Mesenchymal stem cell (in vitro differentiated cells and primary cell): ENCODE data around the gene VWA5A.

Experiments used
- DNase-seq: peaks from one replicate; pipeline ENCODE4 v3.0.0-alpha.2; 2013
- H2AFZ ChIP-seq: one replicate; pipeline ENCODE4 v1.6.1; 2013; ENCODE audit warnings: low read depth, mild to moderate bottlenecking, control low read depth, inconsistent platforms, low read length, moderate library complexity
- H2AK5ac ChIP-seq: 2 replicates; pipeline ENCODE4 v1.6.1; 2013; ENCODE audit warnings: low read length, moderate library complexity, mild to moderate bottlenecking, inconsistent platforms; ENCODE audit not compliant: severe bottlenecking
- H2BK120ac ChIP-seq: one replicate; pipeline ENCODE4 v1.6.1; 2013; ENCODE audit warnings: low read depth, mild to moderate bottlenecking, inconsistent platforms, low read length, moderate library complexity
- H2BK12ac ChIP-seq, 2 experiments: one replicate each; pipeline ENCODE4 v1.6.1; 2013; ENCODE audit warnings: inconsistent platforms in 2 of 2, low read length in 2 of 2, mild to moderate bottlenecking in 2 of 2, moderate library complexity in 2 of 2, control low read depth in 1 of 2
- H2BK15ac ChIP-seq: one replicate; pipeline ENCODE4 v1.6.1; 2013; ENCODE audit warnings: mild to moderate bottlenecking, low read depth, inconsistent platforms; ENCODE audit not compliant: poor library complexity, severe bottlenecking
- H2BK5ac ChIP-seq: 2 replicates; pipeline ENCODE4 v1.6.1; 2013; ENCODE audit warnings: low read depth, mild to moderate bottlenecking, low read length, control low read depth, inconsistent platforms; ENCODE audit not compliant: poor library complexity, severe bottlenecking
- H3K14ac ChIP-seq, 2 experiments: one replicate each; pipeline ENCODE4 v1.6.1; 2013; ENCODE audit warnings: inconsistent platforms in 2 of 2, low read length in 2 of 2, control low read depth in 1 of 2, mild to moderate bottlenecking in 1 of 2, moderate library complexity in 1 of 2
- H3K18ac ChIP-seq, 2 experiments: one replicate each; pipeline ENCODE4 v1.6.1; 2013; ENCODE audit warnings: inconsistent platforms in 2 of 2, low read length in 2 of 2, control low read depth in 1 of 2, low read depth in 1 of 2, mild to moderate bottlenecking in 1 of 2
- H3K23ac ChIP-seq, 2 experiments: one replicate each; pipeline ENCODE4 v1.6.1; 2013; ENCODE audit warnings: inconsistent platforms in 2 of 2, low read length in 2 of 2, mild to moderate bottlenecking in 2 of 2, moderate library complexity in 2 of 2, control low read depth in 1 of 2
- H3K27ac ChIP-seq: 2 replicates; pipeline ENCODE4 v1.5.1; 2013; ENCODE audit warnings: mild to moderate bottlenecking, moderate library complexity, low read length, control low read depth, inconsistent platforms; ENCODE audit not compliant: poor library complexity, severe bottlenecking
- H3K27me3 ChIP-seq, 2 experiments: 2 replicates each; pipeline versions ENCODE4 v1.6.1 to v1.7.0; 2013; ENCODE audit warnings: low read length in 2 of 2, mild to moderate bottlenecking in 2 of 2, moderate library complexity in 2 of 2, control low read depth in 1 of 2, inconsistent platforms in 1 of 2; ENCODE audit not compliant: control insufficient read depth in 1 of 2, insufficient read depth in 1 of 2
- H3K36me3 ChIP-seq, 2 experiments: 2 replicates each; pipeline versions ENCODE4 v1.6.1 to v1.7.0; 2013; ENCODE audit warnings: low read length in 2 of 2, control low read depth in 1 of 2, inconsistent platforms in 1 of 2, low read depth in 1 of 2, mild to moderate bottlenecking in 1 of 2; ENCODE audit not compliant: insufficient read depth in 2 of 2, control insufficient read depth in 1 of 2
- H3K4ac ChIP-seq, 2 experiments: one replicate each; pipeline ENCODE4 v1.6.1; 2013; ENCODE audit warnings: inconsistent platforms in 2 of 2, low read length in 2 of 2, mild to moderate bottlenecking in 2 of 2, moderate library complexity in 2 of 2, control low read depth in 1 of 2, low read depth in 1 of 2
- H3K4me1 ChIP-seq: 2 replicates; pipeline ENCODE4 v1.6.1; 2013; ENCODE audit warnings: low read depth, low read length, control low read depth; ENCODE audit not compliant: control insufficient read depth, insufficient read depth
- H3K4me2 ChIP-seq: 2 replicates; pipeline ENCODE4 v1.6.1; 2013; ENCODE audit warnings: low read length, mild to moderate bottlenecking, inconsistent platforms; ENCODE audit not compliant: poor library complexity, severe bottlenecking
- H3K4me3 ChIP-seq, 2 experiments: 2 replicates each; pipeline versions ENCODE4 v1.5.1 to v1.7.0; 2013; ENCODE audit warnings: low read length in 2 of 2, mild to moderate bottlenecking in 2 of 2, control low read depth in 1 of 2, low read depth in 1 of 2; ENCODE audit not compliant: insufficient read depth in 1 of 2
- H3K79me1 ChIP-seq: replicated peaks from 2 replicates; pipeline ENCODE4 v1.6.1; 2013; ENCODE audit warnings: mild to moderate bottlenecking, control low read depth, low read length, inconsistent platforms; ENCODE audit not compliant: poor library complexity, severe bottlenecking
- H3K9ac ChIP-seq: 2 replicates; pipeline ENCODE4 v1.7.0; 2013; ENCODE audit warnings: mild to moderate bottlenecking, low read length, moderate library complexity
- H3K9me3 ChIP-seq: 2 replicates; pipeline ENCODE4 v1.7.0; 2013; ENCODE audit warnings: mild to moderate bottlenecking, low read length; ENCODE audit not compliant: control insufficient read depth
- H4K8ac ChIP-seq: one replicate; pipeline ENCODE4 v1.6.1; 2013; ENCODE audit warnings: inconsistent platforms, mild to moderate bottlenecking, low read length, moderate library complexity
- H4K91ac ChIP-seq: one replicate; pipeline ENCODE4 v1.6.1; 2013; ENCODE audit warnings: mild to moderate bottlenecking, low read length, inconsistent platforms
- WGBS: methylation state at CpG from one replicate; pipeline ENCODE4 v1.1.7; 2013; ENCODE audit warnings: mixed read lengths; 5-methylcytosine and 5-hydroxymethylcytosine counted together

VWA5A gene

GRCh38 chr11:124170801-124171586 lies 55.7 kb downstream of the VWA5A start:
- no peak overlapping the region for H3K4me3 ChIP-seq
- H3K36me3 ChIP-seq, result no peaks in the 10 kb centered on the region
- no peak overlapping the region for H3K14ac ChIP-seq
- no peak overlapping the region for H2AK5ac ChIP-seq
- H2BK15ac ChIP-seq, result no peak overlapping the region
- no peak overlapping the region for H3K9ac ChIP-seq
- WGBS, result 98% methylated on average over 35 of the region's 40 CpGs
- H3K9me3 ChIP-seq, result no peaks in the 10 kb centered on the region
- H4K8ac ChIP-seq, result no peak overlapping the region
- no peak overlapping the region for H2BK5ac ChIP-seq
- no peaks in the 10 kb centered on the region for H3K79me1 ChIP-seq
- H3K18ac ChIP-seq, result no peak overlapping the region
- DNase-seq, result no peak
- H2BK120ac ChIP-seq, result no peak overlapping the region
- no peak overlapping the region for H2AFZ ChIP-seq
- no peak overlapping the region for H3K4me2 ChIP-seq
- no peak overlapping the region for H4K91ac ChIP-seq
- H2BK12ac ChIP-seq, result no peak overlapping the region
- H3K27ac ChIP-seq, result no peak overlapping the region
- H3K27me3 ChIP-seq, result no peaks in the 10 kb centered on the region
- no peak overlapping the region for H3K4ac ChIP-seq
- H3K4me1 ChIP-seq, result no peaks in the 10 kb centered on the region
- no peak overlapping the region for H3K23ac ChIP-seq

GRCh38 chr11:124172101-124172500 lies 56.9 kb downstream of the VWA5A start:
- Histone ChIP-seq H4K8ac (no peak overlapping the region), H3K79me1 (no peaks in the 10 kb centered on the region), H2BK120ac (no peak overlapping the region), H3K4me2 (no peak overlapping the region), H2BK15ac (no peak overlapping the region), H4K91ac (no peak overlapping the region), H3K27me3 (no peaks in the 10 kb centered on the region), H3K9me3 (no peaks in the 10 kb centered on the region), H3K4ac (no peak overlapping the region), H3K23ac (no peak overlapping the region), H2AK5ac (no peak overlapping the region), H3K36me3 (no peaks in the 10 kb centered on the region), H2BK5ac (no peak overlapping the region), H3K27ac (no peak overlapping the region), H3K18ac (no peak overlapping the region), H3K4me1 (no peaks in the 10 kb centered on the region), H2AFZ (no peak overlapping the region), H3K9ac (no peak overlapping the region), H3K14ac (no peak overlapping the region), H3K4me3 (no peak overlapping the region), H2BK12ac (no peak overlapping the region)
- WGBS, result 80% methylated on average over 3 of the region's 6 CpGs
- DNase-seq, result no peak

GRCh38 chr11:124172599-124172998 lies 57.3 kb downstream of the VWA5A start:
- Histone ChIP-seq H3K4me2 (no peak overlapping the region), H3K9me3 (no peaks in the 10 kb centered on the region), H3K18ac (no peak overlapping the region), H2BK12ac (no peak overlapping the region), H3K4me1 (no peaks in the 10 kb centered on the region), H3K36me3 (no peaks in the 10 kb centered on the region), H3K23ac (no peak overlapping the region), H2AK5ac (no peak overlapping the region), H3K9ac (no peak overlapping the region), H3K27ac (no peak overlapping the region), H2BK120ac (no peak overlapping the region), H3K4me3 (no peak overlapping the region), H2BK5ac (no peak overlapping the region), H2AFZ (no peak overlapping the region), H3K27me3 (no peaks in the 10 kb centered on the region), H4K8ac (no peak overlapping the region), H4K91ac (no peak overlapping the region), H3K79me1 (no peaks in the 10 kb centered on the region), H2BK15ac (no peak overlapping the region), H3K14ac (no peak overlapping the region), H3K4ac (no peak overlapping the region)
- 100% methylated on average over 1 of the region's 1 CpG for WGBS
- DNase-seq, result no peak

DNA sequence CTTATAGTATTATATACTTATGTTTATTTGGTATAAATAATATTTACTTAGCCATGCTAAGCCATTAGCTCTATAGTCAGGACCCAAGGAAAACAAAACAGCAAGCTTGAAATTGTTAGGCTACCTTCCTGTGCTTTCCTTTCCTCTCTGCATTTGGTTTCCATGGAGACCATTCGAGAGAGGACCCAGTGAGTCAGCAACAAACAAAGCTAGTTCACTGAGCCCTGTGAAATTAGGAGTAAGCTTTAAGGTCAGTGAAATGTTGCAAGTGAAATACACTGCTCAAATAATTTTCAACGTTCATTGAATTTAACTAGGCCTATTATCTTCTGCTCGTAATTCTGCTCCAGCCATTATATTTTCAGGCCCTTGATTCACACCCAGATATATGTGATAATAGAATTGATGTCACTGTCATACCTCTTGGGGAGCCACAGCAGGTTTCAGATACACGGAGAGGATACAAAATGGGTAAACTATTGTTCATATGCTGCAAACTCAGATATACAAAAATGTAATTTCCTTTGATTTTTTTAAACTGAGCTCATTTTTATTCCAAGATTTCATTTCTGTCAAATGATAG lies 58.8 kb downstream of the VWA5A start:
- no peaks in the 10 kb centered on the region for H3K36me3 ChIP-seq
- H2BK12ac ChIP-seq, result no peak overlapping the region
- no peaks in the 10 kb centered on the region for H3K9me3 ChIP-seq
- no peak overlapping the region for H3K18ac ChIP-seq
- no peak overlapping the region for H2BK15ac ChIP-seq
- H4K8ac ChIP-seq, result no peak overlapping the region
- WGBS, result no CpG with 5 or more reads among the region's 4 CpGs
- no peak overlapping the region for H2BK5ac ChIP-seq
- H2AFZ ChIP-seq, result no peak overlapping the region
- no peak overlapping the region for H2AK5ac ChIP-seq
- H3K4me3 ChIP-seq, result no peak overlapping the region
- DNase-seq, result peak; percentile 89
- H3K4me2 ChIP-seq, result no peak overlapping the region
- no peaks in the 10 kb centered on the region for H3K4me1 ChIP-seq
- no peak overlapping the region for H3K27ac ChIP-seq
- H3K9ac ChIP-seq, result no peak overlapping the region
- H3K27me3 ChIP-seq, result no peaks in the 10 kb centered on the region
- H3K14ac ChIP-seq, result no peak overlapping the region
- no peak overlapping the region for H2BK120ac ChIP-seq
- H4K91ac ChIP-seq, result no peak overlapping the region
- H3K23ac ChIP-seq, result no peak overlapping the region
- no peaks in the 10 kb centered on the region for H3K79me1 ChIP-seq
- no peak overlapping the region for H3K4ac ChIP-seq
